Calu3 (cell line): ENCODE results near the gene DLL1. TPM values are rescaled to one million over a fixed set of nuclear protein-coding genes. Genes with fewer than 3 reads are reported as not detected.

Experiments used
- BruUV-seq: library from RNA; stranded (reverse); fragments of 400-500 nt; replicated peaks from 2 replicates; lab custom pipeline; 2021; lab: Mats Ljungman, UMichigan
- CTCF ChIA-PET: fragments of 300-600 bp; sonication (Branson Sonifier 250); formaldehyde crosslinking; loops from one replicate; lab custom pipeline; 2022; ENCODE audit warnings: antibody characterized with exemption; lab: Charles Lee
- DNase-seq: peaks from one replicate; pipeline ENCODE4 v3.0.0; 2022
- H3K27ac Mint-ChIP-seq: one replicate; pipeline ENCODE4 v1.8.0; 2022; ENCODE audit warnings: mixed read lengths; ENCODE audit not compliant: unreplicated experiment
- H3K27me3 Mint-ChIP-seq: one replicate; pipeline ENCODE4 v1.8.0; 2022; ENCODE audit warnings: mixed read lengths; ENCODE audit not compliant: unreplicated experiment
- H3K36me3 Mint-ChIP-seq: one replicate; pipeline ENCODE4 v1.8.0; 2022; ENCODE audit warnings: mild to moderate bottlenecking, moderate library complexity, mixed read lengths; ENCODE audit not compliant: insufficient read depth, unreplicated experiment
- H3K4me1 Mint-ChIP-seq: one replicate; pipeline ENCODE4 v1.8.0; 2022; ENCODE audit warnings: mild to moderate bottlenecking, low read depth, mixed read lengths; ENCODE audit not compliant: unreplicated experiment
- H3K4me3 Mint-ChIP-seq: one replicate; pipeline ENCODE4 v1.8.0; 2022; ENCODE audit warnings: mild to moderate bottlenecking, low read depth, moderate library complexity, mixed read lengths; ENCODE audit not compliant: unreplicated experiment
- H3K9me3 Mint-ChIP-seq: one replicate; pipeline ENCODE4 v1.8.0; 2022; ENCODE audit warnings: low read depth, mixed read lengths; ENCODE audit not compliant: unreplicated experiment
- CTCF ChIP-seq: fragments of 200-600 bp; IDR thresholded peaks from one replicate; pipeline ENCODE4 v1.8.0; 2022; ENCODE audit warnings: antibody characterized with exemption; ENCODE audit not compliant: unreplicated experiment
- intact Hi-C: fragments of 100-400 bp; cut with micrococcal nuclease; formaldehyde crosslinking; loops from one replicate; pipeline ENCODE4 v1.10.0; 2022; ENCODE audit not compliant: unreplicated experiment
- total RNA-seq: library from RNA; stranded (reverse); gene quantifications from 2 replicates; pipeline ENCODE4 v1.2.3, GENCODE V29; 2022

Gene DLL1
- total RNA-seq, 1 experiment from 2014 or later: 0.14 TPM

GRCh38 chr6:170247178-170247701 lies 43.6 kb downstream of the DLL1 start:
- H3K4me1 Mint-ChIP-seq: no peaks in the 10 kb centered on the region

GRCh38 chr6:170245475-170245992 lies 45.3 kb downstream of the DLL1 start:
- no peak for TF ChIP-seq CTCF
- Mint-ChIP-seq H3K4me3 (no peak overlapping the region), H3K9me3 (no peaks in the 10 kb centered on the region), H3K36me3 (no peaks in the 10 kb centered on the region), H3K27me3 (peaks cover 28% of the 10 kb centered on the region), H3K27ac (no peak overlapping the region), H3K4me1 (no peaks in the 10 kb centered on the region)
- intact Hi-C loops: no loop called here
- DNase-seq: no peak
- no TSS peak for BruUV-seq
- CTCF ChIA-PET: no interaction called here

More at GRCh38 chr6:170247178-170247701, 43.6 kb downstream of the DLL1 start:
- no peak for DNase-seq
- peaks cover 30% of the 10 kb centered on the region for H3K27me3 Mint-ChIP-seq
- TF ChIP-seq CTCF: no peak
- H3K4me3 Mint-ChIP-seq: no peak overlapping the region
- no TSS peak for BruUV-seq
- H3K36me3 Mint-ChIP-seq: no peaks in the 10 kb centered on the region
- H3K9me3 Mint-ChIP-seq: no peaks in the 10 kb centered on the region
- CTCF ChIA-PET: no interaction called here
- H3K27ac Mint-ChIP-seq: no peak overlapping the region
- intact Hi-C loops: no loop called here

DNA sequence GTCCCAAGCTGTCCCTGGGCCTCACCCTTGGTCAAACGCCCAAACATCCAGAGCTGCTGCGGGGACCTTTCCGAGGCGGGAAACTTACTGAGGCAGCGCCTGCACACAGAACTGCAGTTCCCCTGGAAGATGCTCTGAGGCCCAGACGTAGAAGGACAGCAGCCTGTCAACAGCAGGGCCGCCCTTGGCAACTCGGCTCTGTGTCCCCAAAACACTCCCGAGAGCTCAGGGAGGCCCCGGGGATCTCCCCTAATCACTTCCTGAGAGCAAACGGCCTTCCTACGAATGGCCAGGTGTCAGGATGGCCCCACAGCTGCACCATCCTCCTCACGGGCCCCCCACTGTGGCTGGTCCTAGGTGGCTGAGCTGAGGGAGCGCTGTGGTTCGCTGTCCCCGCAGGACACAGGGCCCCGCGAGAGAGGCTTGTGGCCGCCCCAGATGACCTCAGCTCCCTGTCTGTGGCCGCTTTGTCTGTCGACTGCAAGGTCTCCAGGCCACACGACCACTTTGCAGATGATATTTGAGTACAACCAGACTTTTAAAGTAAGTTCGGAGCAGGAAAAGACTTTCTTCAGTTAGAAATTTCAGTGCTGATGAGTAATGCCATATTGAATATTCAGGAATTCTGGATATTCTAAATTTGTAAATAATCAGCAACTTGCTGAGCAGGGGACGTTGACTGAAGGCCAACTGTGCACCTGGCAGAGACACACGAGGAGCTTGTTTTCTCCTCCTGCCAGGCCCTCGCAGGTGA lies 46.0 kb downstream of the DLL1 start:
- DNase-seq: no peak
- BruUV-seq: no TSS peak
- Mint-ChIP-seq H3K27ac (no peak overlapping the region), H3K9me3 (no peaks in the 10 kb centered on the region), H3K4me3 (no peak overlapping the region), H3K27me3 (peaks cover 29% of the 10 kb centered on the region), H3K4me1 (no peaks in the 10 kb centered on the region), H3K36me3 (no peaks in the 10 kb centered on the region)
- no peak for TF ChIP-seq CTCF
- CTCF ChIA-PET: no interaction called here
- intact Hi-C loops: no loop called here

- CTCF ChIA-PET: no interaction called here
- Mint-ChIP-seq H3K27me3 (peaks cover 35% of the 10 kb centered on the region), H3K36me3 (no peaks in the 10 kb centered on the region), H3K27ac (no peak overlapping the region), H3K4me3 (no peak overlapping the region), H3K4me1 (no peaks in the 10 kb centered on the region), H3K9me3 (no peaks in the 10 kb centered on the region)
- intact Hi-C loops: no loop called here
- BruUV-seq: no TSS peak
- TF ChIP-seq CTCF: no peak
- DNase-seq: no peak
These were observed 47.0 kb downstream of the DLL1 start for GRCh38 chr6:170243791-170244291.
